GM18861 (cell line): Measurements from ENCODE around the gene CFAP46.
A peak's percentile ranks its signal among the peaks of the same experiment; 100 is the strongest.
"Not testable (repeated sequence)": the region's sequence is repeated elsewhere in the genome, so short reads cannot be mapped to it uniquely, and the experiment has no call there.

ENCODE experiments used
- ATAC-seq: cut with Tn5 transposase; IDR thresholded peaks from one replicate; pipeline ENCODE4 v1.9.1; 2021; ENCODE audit not compliant: unreplicated experiment

The CFAP46 gene

DNA sequence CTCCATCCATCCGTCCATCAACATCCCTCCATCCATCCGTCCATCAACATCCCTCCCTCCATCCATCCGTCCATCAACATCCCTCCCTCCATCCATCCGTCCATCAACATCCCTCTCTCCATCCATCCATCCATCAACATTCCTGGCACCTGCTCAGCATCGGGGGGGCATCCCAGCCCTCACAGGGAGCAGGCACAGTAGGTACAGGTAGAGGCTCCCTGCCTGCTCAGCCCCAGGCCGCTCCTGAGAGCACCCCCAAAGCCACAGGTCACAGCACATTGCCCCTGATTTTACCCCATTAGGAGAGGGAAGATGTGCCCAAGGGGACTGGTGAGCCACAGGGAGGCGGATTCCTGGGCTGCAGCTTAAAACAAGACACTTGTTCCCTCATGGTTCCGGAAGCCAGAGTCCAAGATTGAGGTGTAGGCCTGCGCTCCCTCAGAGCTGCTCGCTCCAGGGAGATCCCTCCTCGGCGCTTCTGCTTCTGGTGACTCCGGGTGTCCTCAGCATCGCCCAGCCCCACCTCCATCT lies 21.1 kb upstream of the CFAP46 start:
- no peak for ATAC-seq

DNA sequence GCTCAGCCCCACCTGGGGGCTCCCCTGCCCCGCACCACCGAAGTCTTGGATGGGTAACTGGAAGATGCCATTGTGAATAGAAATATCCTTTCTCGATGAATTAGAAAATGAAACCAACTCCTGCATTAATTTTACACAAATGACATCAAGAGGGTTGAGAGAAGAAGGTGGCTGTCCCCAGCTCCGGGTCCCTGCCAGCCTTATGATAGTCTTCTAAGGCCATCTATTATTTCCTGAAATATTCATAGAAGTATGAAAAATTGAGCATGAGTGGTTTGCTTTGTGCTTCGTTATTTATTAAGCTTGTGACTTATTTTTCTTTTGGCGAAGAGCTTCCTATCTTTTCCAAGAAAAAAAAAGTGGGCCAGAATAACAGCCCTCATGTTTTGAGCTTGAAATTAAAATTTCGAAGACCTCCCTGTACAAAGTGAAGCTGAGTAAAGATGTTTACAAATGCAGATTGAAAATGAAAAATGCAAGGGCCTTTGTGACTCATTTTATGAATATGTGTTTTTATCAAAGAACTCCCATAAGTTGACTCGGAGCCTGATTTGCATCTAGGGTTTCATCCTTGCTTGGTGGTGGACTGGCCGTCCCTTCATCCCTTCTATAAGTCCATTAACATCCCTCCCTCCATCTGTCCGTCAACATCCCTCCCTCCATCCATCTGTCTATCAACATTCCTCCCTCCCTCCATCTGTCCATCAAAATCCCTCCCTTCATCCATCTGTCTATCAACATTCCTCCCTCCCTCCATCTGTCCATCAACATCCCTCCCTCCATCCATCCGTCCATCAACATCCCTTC lies 20.5 kb upstream of the CFAP46 start:
- no peak for ATAC-seq

DNA sequence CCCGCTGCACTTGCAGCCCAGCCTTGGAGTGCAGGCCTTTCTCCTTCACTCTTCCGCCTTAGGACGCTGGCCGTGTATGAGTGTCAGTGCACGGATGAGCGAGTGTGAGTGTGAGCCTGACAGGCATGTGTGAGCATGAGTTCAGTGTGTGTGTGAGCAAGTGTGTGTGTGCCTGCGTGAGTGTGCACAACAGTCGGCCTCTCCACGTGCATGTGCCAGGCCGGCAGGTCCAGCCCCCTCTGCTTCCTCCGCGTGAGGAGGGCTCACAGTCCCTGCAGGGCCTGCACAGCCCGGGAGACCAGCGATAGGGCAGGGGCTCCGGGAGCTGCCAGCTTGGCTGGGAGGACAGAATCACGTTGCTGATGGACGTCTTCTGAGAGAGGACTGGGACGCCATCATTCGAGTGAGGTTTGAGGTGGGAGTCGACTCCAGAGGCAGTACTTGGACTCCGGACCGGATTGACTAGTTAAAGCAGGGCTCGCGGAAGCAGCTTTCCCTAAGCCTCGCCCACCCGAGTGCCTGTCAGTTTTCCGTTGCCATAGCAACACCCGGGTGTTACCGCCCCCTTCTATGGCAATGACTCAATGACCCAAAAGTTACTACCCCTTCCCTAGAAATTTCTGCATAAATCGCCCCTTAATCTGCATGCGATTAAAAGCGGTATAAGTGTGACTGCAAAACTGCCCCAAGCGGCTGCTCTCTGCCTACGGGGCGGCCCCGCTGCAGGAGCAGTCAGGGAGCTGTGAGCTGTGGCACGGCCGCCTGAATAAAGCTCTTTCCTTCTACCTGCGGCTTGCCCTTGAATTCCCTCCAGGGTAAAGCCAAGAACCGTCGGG lies 19.6 kb upstream of the CFAP46 start:
- peak; percentile 54 for ATAC-seq

DNA sequence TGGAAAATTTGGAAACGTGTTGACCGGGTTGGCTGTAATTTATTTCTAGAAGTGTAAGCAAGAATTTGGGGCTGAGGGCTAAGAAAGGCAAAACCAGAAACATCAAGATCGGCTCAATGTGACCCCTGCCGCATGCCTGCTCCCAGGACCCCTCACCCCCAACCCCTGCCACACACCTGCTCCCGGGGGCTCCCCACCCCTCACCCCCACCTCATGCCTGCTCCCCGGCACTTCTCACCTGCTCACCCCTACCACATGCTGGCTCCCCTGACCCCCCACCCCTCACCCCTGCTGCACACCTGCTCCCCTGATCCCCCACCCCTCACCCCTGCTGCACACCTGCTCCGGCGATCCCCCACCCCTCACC lies 19.0 kb upstream of the CFAP46 start:
- no peak for ATAC-seq

DNA sequence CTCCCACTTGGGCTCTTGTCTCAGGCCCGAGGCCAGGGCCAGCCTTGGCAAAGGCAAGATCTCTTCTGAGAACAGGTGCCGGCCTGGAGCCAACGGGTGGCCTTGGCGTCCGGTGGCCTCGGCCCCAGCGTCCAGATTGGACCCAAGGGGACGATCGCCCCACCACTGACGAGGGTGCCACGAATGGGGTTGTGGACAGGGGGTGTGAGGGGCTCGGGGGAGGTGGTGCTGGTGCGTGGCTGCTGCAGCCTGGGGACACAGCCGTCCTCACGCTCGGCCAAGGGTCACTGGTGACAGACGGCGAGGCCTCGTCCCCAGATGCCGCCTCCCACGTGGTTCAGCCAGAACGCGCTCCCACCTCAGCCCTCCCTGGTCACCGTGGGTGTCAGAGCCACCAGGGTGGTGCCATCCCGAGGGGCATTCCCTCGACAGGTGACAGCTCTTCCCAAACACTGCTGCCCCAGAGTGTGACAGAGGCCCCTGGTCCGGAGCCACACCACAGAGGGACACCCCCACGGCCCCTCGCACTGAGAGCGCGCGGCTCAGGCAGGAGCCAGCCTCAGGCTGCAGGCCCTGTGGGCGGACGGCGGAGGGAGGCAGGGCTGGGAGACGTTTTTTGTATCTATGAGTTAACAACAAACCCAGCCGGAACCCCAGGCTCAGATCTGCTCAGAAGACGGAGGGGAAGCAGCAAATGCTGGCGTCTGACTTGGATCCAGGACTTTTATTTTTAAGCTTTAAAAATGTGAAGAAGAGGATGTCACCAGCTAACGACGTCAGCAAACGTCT lies 18.5 kb upstream of the CFAP46 start:
- ATAC-seq, result no peak

DNA sequence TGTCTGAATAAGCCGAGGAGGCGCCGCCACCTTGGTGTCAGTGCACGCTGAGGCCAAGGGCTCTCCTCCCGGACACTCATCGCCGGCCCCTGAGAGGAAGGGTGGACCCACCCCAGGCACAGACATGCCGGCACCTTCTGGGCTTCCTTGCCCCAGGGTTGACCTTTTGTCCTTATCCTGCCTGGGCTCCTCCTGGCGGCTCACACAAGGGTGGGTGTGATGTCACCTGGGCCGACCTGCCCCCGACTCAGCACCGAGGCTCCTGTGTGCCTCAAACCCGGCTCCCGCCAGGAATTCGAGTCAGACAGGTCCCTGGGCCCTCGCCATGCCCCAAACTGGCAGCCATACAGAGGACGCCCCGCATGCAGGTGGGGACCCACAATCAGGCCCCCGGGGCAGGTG lies 17.7 kb upstream of the CFAP46 start:
- no peak for ATAC-seq

DNA sequence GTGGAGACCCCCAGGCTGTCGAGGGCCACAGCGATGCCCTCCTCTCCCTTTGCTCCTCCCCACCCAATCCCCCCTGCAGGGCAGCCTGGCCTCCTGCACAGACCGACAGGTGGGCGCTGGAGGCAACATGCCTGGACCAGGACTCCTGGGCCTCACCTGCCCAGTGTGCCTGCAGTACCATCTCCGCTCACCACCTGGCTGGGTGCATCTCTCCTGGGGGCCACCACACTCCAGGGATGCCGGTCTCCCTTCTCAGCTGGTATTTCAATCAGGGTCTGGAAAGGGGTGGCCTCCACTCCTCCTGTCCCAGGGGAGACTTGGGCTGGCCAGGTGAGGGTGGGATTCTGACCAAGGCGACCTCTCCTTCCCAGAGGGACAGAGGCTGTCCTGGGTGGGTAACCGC lies 17.2 kb upstream of the CFAP46 start:
- no peak for ATAC-seq

DNA sequence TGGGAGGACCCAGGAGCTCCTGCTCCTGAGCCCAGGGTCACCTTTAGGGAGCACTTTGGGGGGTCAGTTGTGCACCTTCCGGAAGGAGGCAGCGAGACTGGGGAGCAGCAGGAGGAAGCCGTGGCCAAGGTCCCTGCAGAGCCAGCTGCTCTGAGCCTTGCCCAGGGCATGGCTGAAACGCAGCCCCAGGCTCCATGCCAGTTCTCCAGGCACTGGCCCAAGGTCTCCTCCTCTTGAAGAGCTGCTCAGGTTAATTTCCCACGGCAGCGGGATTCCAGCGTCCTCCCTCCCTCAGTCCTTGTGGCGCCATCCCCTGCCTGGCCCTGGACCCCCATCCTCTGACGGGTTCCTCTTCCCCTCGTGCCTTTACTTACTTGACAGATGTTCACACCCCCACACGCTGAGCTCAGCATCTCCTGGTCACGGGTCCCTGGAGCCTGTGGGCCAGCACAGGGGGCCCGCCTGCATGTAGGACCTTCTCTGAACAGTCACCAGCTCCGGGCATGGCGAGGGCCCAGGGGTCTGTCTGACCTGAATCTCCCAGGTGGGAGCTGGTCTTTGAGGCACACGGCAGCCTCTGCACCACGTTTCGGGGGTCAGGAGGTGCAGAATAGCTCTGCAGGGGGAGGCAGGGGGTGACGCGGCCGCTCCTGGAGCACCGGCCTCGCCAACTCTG lies 16.7 kb upstream of the CFAP46 start:
- ATAC-seq, result no peak

DNA sequence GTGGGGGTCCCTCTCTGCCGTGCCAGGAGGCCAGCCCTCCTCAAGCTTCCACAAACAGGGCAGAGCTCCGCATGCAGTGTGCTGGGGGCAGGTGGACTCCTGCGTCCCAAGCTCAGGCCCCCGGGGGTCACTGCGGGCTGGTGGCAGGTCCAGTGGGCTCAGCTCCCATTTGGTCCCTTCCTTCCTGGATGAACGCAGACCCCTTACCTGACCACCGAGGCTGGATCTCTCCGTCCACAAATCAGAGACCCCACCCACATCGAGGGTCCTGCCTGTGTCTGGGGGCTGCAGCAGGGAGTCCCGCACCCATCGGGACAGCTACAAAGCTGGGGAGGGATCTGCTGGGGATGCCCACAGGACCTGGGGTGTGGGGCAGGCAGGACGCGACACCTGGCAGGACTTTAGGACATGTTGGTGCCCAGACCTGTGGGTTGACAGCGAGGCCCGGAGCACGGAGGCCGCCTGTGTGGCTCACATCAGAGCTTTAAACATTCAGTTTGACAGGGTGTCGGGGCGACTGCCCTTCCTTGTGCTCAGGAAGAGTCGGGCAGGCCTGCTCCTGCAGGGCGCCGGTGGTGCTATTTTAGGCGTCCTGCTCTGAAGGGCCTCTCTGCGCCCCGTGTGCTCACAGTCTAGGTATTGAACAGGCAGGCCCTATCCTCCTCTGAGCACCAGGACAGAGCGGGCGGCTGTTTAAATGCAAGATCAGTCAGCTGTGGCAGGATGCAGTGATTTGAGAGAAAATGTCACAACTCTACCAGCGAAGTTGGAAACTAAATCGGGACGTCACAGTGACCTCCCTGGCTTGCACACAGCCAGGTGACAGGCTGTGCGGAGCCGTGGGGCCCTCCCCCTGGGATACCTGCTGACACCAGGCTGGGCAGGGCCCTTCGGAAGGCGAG lies 15.9 kb upstream of the CFAP46 start:
- no peak for ATAC-seq

DNA sequence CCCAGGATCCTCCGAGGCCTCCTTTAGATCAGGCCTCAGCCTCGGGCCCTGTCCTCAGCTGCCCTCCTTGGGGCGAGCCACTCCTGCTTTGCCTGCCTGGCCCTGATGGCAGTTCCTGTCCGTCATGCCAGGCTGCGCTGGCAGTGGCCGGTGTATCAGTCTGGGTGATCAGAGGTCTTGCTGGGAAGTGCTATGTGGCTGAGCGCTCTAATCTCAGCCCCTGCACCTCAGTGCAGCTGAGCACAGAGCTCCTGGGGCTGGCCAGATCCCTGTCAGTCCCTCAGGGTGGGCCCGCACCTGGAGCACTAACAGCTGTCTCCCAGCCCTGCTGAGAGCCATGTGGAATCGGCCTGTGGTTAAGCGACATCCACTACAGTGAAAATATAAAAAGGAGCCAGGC lies 14.8 kb upstream of the CFAP46 start:
- no peak for ATAC-seq

DNA sequence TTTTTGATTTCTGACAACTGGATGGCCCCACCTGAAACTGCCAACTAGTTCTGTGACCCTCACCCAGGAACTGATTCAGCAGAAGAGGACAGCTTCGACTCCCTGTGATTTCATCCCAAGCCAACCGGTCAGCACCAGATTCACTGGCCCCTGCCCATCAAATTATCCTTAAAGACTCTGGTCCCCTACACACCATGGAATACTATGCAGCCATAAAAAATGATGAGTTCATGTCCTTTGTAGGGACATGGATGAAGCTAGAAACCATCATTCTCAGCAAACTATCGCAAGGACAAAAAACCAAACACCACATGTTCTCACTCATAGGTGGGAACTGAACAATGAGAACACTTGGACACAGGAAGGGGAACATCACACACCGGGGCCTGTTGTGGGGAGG lies 13.9 kb upstream of the CFAP46 start:
- not testable (repeated sequence) for ATAC-seq

DNA sequence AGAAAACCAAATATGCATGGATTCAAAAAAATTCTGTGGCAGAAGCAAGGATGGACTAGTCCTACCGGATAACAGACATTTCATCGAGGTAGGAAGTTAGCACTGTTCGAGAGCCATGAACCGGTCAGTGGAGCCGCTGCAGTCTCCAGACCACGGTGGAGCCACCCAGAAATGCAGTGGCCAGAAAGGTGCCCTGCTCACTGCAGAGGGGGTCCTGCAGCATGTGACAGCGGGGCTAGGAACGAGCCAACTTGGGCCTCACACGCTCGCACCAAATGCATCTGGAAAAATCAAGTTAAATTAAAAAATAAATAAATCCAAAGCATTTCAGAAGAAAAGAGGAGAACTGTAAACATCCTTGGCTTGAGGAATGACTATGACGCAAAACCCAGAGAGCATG lies 13.1 kb upstream of the CFAP46 start:
- no peak for ATAC-seq

DNA sequence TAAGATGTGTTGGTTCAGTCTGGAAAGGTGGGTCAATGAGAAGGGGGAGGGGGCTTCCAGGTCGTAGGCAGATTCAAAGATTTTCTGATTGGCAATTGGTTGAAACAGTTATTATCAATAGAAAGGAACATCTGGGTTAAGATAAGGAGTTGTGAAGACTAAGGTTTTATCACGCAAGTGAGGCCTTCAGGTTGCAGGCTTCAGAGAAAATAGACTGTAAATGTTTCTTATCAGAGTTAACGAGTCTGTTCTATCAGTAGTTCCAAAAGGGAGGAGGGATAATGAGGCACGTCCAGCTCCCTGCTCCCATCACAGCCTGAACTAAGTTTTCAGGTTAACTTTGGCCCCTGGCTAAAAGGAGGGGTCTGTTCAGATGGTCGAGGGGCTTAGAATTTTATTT lies 11.1 kb upstream of the CFAP46 start:
- no peak for ATAC-seq

DNA sequence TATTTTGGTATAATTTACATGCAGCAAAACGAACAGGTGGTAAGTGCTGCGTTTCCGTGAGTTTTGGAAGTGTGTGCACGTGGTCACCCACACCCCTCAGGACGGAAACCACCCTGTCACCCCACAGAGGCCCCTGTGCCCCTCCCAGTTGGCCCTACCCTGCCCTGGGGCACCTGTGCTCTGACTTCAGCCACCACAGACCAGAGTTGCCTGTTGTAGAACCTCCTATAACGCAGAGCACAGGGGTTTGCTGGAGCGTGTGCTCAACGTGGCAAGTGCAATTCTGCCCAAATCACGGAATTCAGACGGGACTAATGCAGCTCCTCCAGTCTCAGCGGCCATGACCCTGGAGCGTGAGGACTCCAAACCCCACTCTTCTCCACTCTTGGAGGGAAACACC lies 9.6 kb upstream of the CFAP46 start:
- no peak for ATAC-seq

DNA sequence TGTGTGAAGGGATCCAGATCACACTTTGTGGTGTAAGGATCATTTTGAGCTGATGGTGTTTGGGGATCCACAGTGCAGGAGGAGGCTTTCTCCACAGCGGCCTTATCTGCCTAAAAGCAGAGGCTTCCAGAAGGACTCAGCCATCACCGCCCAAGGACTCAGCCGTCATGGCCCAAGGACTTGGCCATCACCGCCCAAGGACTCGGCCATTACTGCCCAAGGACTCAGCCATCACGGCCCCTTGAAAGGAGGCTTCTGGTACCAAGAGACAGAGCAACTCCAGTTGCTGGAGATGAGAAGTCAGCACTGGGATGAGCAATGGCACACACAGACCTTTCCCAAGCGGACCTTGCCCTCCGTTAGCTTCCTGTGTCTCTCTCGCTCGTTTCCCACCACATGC lies 6.0 kb upstream of the CFAP46 start:
- no peak for ATAC-seq

DNA sequence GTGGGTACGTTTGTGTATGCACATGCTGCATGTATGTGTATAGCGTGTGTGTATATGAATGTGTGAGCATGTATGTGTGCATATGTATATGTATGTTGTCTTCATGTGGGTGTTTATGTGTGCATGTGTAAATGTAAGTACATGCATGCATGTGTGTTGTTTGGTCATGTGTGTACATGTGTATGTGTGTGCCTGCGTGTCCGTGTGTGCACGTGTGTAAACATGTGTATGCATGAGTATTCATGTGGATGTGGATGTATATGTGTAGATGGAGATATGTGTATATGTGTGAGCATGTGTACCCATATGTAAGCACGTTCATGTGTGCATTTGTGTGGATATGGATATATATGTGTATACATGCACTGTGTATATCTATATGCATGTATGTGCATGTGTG lies 5.5 kb upstream of the CFAP46 start:
- no peak for ATAC-seq

DNA sequence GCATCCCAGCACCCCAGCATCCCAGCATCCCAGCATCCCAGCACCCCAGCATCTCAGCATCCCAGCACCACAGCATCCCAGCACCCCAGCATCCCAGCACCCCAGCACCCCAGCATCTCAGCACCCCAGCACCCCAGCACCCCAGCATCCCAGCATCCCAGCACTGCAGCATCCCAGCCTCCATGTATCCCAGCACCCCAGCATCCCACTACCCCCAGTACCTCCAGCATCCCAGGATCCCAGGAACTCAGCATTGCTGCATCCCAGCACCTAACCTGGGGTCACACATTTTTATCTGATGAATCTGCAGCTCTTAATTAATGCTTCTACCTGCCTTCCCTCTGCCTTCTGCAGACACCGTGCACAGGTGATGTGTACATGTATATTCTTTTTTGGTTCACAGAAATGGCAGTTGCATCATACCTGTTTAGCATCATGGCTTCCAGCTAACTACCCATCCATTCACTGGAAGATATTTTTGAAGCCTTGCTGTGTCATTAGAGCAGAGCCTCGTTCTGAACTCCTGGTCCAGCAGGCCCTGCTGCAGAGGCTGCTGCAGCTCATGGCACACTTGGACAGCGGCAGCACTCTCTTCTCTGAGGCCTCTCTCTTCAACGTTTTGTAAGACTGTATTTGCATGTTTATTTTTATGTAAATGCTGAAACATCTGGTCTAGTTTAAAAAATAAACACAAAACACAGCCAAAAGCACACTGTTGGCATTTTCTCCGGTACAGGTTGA lies 4.6 kb upstream of the CFAP46 start:
- ATAC-seq, result no peak

DNA sequence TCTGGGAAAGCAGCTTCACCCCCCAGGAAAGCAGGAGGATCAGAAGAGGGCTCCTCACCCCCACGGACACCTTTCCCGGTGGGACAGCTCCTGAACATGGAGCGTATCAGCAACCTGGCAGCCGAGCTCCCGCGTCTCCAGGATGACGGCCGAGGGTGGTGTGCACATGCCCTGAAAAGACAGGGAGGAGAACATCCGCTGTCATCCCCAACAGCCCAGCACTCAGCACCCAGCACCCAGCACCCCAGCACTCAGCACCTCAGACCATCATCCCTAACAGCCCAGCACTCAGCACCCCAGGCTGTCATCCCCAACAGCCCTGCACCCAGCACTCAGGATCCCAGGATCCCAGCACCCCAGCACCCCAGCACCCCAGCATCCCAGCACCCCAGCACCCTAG lies 3.9 kb upstream of the CFAP46 start:
- ATAC-seq, result no peak

DNA sequence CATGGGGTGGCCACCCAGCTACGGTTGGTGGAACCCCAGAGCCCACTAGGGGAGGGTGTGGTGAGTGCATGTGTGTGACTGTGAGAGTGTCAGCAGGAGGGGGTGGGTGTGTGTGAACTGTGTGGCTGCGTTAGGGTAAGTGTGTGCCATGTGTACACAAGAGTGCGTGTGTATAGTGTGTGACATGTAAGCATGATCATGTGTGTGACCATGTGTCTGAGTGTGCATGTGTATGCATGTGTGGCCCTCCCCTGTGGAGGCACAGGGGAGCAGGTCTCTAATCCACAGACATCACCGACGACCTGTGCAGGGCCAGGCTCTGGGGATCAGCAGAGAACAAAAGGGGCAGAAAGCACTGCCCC lies 3.5 kb upstream of the CFAP46 start:
- no peak for ATAC-seq
